D721Med (cell line): ENCODE data around the gene SP6.

Experiments used
- DNase-seq: peaks from one replicate; pipeline ENCODE4 v3.0.0; 2011; ENCODE audit warnings: low spot score; ENCODE audit not compliant: insufficient read length
- FAIRE-seq: peaks from 2 replicates; lab custom pipeline; 2011; peaks lifted over from hg19 to GRCh38; lab: Jason Lieb, UNC
- CTCF ChIP-seq: IDR thresholded peaks from 2 replicates; pipeline ENCODE4 v1.5.1; 2012; ENCODE audit warnings: mild to moderate bottlenecking, control low read depth; ENCODE audit not compliant: insufficient read depth; ENCODE audit errors: missing control alignments

SP6 gene

GRCh38 chr17:47879028-47879585 lies 28.1 kb upstream of the SP6 start:
- TF ChIP-seq CTCF = no peak
- no peak for FAIRE-seq
- no peak for DNase-seq

DNA sequence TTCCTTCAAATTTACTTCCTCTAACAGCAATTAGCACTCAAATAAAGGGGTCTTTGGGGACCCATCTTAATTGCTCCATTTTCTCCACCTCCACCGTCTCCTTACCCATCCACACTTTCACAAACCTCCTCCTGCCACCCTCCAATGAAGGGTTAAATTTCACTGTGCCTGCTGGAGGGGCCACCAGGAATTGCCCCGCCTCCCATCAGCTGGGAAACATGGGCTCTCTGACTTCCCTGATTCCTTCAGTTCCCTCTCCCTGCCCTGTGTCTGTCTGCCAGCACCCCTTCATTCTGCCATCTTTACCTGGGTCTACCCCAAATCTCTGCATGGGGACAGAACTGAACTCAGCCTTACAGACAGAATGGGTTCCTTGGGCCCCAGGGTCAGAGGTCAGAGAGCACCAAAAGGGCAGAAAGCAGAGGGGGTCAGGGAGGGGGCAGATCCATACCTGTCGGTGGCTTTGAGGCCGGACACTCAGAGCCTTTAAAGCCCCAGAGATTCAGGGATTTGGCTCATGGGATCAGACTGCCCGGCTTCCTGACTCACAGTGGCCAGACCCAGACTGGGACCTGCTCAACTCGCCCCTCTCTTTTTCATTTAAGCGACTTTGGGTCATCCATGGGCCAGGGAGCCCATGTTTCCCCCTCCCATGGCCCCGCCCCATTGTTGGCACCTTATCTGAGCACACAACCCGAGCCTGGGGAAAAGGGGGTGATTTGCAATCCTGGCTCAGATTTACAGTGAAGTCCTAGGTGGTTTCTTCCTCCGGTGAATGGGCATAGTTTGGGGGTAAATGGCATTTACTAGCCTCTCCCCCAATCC lies 27.5 kb upstream of the SP6 start:
- FAIRE-seq (no peak), DNase-seq (no peak)
- no peak for TF ChIP-seq CTCF

GRCh38 chr17:47877368-47878034 lies 26.5 kb upstream of the SP6 start:
- no peak for TF ChIP-seq CTCF
- DNase-seq (no peak), FAIRE-seq (no peak)

- DNase-seq (no peak), FAIRE-seq (no peak)
- TF ChIP-seq CTCF = no peak
Observed at GRCh38 chr17:47875011-47875985, 24.3 kb upstream of the SP6 start.

DNA sequence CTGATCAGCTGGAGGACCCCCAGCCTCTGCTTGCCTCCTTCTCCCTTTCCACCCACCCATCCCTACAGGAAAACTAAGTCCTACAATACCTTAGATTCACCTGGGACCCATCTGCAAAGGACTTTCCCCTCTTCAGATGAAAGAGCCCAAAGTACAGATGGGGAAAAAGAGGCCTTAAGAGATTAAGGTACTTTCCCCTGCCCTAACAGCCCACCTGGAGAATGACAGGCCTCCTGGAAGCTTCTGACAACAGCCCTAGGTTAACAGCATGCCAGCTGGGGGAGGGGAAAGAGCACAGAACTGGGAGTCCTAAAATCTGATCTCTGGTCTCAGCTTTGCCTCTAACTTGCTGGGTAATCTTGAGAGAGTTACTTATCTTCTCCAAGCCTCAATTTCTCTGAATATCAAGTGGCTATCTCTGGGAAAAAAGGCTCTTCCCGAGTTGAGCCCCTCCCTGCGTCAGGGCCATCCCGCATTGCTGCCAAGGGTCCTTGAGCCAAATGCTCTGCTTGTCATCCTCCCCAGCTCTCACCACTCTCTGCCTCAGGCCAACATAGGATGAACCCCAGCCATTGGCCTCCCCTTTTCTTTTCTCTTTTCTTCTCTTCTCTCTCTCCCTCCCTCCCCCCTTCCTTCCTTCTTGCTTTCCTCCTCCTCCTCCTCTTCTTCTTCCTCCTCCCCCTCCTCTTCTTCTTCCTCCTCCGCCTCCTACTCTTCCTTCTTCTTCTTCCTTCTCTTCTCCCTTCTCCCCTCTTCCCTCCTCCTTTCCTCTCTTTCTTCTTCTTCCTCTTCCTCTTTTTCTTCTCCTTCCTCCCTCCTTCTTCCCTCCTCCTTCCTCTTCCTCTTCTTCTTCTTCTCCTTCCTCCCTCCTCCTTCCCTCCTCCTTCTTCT lies 22.5 kb upstream of the SP6 start:
- no peak for TF ChIP-seq CTCF
- DNase-seq (no peak), FAIRE-seq (no peak)

DNA sequence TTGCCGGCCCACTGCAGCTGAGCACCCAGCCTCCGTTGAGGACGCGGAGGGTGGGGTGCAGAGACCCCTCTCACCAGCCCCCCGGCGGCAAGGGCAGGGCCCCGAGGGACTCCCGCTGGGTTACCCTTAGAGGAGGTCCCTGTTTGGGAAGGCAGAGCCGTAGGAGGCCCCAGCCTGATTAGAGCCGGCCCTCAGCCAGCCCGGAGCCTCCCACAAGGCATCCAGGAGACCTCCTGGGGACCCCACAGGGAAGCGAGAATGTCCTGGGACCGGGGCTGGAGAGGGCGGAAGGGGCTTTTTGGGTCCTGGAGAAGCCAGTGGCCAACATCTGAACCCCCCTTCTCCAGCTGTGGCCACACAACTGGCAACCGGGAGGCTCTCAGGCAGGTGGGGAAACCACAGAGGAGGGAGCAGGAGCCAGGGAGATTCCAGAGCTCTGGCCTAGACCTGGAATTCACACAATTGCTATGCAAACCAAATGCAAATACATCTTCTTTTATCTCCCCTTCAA lies 21.7 kb upstream of the SP6 start:
- FAIRE-seq (no peak), DNase-seq (no peak)
- no peak for TF ChIP-seq CTCF
